ENCODE data around the gene DOCK4.

DOCK4 gene

GRCh38 chr7:111765751-111766643, 440.2 kb downstream of the DOCK4 start:
- DNase-seq (ENCODE audit: low read depth) = no peak

GRCh38 chr7:111763221-111763801, 442.9 kb downstream of the DOCK4 start:
- no peak for DNase-seq (ENCODE audit: low read depth)

DNA sequence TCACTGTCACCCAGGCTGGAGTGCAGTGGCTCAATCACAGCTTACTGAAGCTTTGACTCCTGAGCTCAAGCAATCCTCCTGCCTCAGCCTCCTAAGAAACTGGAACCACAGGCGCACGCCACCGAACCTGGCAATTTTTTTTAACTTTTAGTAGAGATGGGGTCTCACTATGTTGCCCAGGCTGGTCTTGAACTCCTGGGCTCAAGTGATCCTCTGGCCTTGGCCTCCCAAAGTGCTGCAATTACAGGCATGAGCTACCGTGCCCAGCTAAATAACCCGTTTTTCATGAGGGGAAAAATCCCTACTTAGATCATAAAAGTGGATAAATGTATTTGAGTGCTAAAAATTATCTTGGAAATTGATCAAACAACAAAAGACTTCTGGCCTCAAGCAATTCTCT, 443.4 kb downstream of the DOCK4 start:
- no peak for DNase-seq (ENCODE audit: low read depth)

DNA sequence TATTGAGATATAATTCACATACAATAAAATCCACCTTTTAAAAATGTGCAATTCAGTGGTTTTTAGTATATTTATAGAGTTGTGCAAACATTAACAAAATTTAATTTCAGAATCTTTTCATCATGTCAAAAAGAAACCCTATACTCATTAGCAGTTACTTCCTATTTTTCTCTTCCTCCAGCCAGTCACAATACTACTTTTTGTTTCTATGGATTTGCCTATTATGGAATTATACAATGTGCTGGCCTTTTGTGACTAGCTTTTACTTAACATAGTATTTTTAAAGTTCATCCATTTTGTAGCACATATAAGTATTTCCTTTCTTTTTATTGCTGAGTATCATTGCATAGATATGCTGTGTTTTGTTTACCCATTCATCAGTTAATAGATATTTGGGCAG, 444.0 kb downstream of the DOCK4 start:
- DNase-seq (ENCODE audit: low read depth) = no peak

DNA sequence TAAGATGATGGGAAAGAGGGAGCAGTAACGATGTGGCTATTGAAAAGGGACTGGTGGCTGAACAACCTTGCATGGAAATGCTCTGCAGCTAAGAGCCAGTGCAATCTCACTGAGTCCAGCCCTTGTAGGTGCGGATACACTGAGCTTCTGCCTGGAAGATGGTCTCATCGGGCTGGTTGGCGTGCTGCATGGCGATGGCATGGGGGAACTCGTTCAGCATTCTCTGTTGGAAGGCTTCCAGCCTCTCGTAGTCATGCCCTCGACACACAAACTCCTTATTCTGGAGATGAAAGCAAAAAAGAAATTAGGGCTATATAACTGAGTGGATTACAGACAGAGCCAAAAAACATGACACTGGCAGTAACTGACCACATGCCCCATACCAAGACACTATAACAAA, 446.2 kb downstream of the DOCK4 start:
- DNase-seq (ENCODE audit: low read depth) = no peak

GRCh38 chr7:111758332-111758731, 447.9 kb downstream of the DOCK4 start:
- DNase-seq (ENCODE audit: low read depth) = no peak

DNA sequence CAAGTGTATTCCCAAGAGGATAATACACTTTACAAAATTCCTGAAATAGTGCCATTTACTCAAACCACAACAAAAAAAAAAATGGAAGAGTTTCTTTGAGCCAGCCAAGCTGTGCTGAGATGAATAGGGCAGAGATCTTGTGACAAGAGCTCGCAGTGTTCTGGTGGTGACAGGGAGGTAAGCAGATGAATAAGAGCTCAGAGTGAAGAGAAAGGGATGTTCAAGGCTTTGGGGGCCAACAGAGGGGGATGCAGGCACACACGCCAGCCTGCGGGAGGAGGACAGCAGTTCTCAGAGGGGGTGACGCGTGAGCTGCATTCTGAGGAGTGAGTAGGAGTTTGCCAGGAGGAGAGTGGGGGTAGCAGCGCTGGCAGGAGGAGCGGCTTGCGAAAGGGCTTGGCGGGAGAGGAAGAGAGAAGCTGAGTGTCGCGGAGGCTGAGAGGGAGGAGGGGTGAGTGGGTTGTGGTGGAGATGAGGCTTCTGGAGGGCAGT, 449.5 kb downstream of the DOCK4 start:
- no peak for DNase-seq (ENCODE audit: low read depth)

DNA sequence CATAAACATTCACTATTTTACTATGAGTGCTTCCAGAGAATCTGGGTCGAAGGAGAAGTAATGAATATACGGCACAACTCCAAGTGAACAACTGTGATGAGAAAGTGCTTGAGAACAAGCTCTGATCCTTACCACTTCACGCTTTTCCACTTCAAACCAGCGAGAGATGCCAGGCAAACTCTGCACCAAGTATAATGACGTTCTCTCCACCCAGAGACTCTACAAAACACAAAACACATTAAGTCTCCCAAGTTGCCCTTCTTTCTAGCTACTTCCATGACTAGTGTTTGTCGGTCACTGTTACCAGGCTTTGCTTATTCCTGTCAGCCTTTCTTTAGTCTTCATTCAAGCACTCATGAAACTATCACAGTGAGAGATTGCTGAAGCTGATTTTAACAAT, 450.8 kb downstream of the DOCK4 start:
- DNase-seq (ENCODE audit: low read depth) = no peak

DNA sequence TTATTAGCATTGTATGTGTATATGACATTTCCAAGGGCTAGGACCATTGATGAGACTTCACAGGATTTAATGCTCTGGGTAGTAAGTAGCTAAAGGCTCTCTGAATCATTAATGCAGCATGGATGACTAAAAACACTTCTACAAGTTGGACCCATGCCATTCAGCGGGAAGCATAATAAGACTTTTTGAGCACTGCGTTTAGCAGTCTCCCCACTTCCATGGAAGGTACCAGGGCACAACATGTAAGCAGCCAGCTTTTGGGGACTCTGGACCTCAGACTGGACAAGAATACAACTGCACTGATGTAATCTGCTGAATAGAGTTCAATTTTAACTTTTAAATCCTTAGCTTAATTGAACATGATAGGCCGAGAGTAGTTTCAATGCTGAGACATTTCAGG, 452.2 kb downstream of the DOCK4 start:
- no peak for DNase-seq (ENCODE audit: low read depth)

GRCh38 chr7:111752022-111752582, 454.1 kb downstream of the DOCK4 start:
- peak; percentile 32 for DNase-seq (ENCODE audit: low read depth)

DNA sequence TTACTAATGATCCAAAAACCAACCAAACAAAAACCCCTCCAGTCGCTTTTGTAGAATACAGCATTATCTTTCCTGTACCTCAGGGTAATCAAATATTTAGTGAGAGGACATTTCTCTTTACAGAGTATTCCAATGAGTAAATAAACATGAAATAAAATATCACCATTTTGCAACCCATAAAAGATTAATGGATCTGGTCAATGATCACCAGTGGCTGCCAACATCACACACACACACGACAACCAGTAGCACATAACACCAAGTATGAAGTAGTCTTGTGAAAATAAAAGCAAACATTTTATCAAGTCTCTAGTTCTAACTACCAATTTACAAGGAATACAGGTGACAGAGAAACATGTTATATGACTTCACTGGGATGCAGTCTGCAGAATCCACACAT, 455.3 kb downstream of the DOCK4 start:
- DNase-seq (ENCODE audit: low read depth) = no peak

GRCh38 chr7:111750228-111750627, 456.0 kb downstream of the DOCK4 start:
- no peak for DNase-seq (ENCODE audit: low read depth)

- no peak for DNase-seq (ENCODE audit: low read depth)
Observed at GRCh38 chr7:111749625-111750024, 456.6 kb downstream of the DOCK4 start.

- no peak for DNase-seq (ENCODE audit: low read depth)
Observed at GRCh38 chr7:111747718-111748117, 458.5 kb downstream of the DOCK4 start.

DNA sequence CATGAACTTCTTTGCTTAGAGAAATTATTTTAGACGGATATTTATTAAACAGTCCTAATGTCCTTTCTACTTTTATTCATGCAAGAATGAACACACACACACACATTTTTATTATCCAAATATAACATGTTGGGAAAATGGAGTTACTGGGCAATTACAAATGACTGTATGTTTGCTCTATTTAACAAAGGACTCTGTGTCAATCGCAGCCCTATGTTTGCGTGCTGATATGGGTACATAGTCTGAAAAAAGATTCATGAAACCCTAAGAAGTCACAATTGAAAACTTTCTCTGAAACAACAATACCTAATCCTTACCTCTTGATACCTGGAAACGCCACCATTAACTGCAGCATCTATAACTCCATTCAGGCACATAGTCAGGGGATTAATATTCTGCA, 459.2 kb downstream of the DOCK4 start:
- no peak for DNase-seq (ENCODE audit: low read depth)

GRCh38 chr7:111744501-111745155, 461.6 kb downstream of the DOCK4 start:
- no peak for DNase-seq (ENCODE audit: low read depth)

DNA sequence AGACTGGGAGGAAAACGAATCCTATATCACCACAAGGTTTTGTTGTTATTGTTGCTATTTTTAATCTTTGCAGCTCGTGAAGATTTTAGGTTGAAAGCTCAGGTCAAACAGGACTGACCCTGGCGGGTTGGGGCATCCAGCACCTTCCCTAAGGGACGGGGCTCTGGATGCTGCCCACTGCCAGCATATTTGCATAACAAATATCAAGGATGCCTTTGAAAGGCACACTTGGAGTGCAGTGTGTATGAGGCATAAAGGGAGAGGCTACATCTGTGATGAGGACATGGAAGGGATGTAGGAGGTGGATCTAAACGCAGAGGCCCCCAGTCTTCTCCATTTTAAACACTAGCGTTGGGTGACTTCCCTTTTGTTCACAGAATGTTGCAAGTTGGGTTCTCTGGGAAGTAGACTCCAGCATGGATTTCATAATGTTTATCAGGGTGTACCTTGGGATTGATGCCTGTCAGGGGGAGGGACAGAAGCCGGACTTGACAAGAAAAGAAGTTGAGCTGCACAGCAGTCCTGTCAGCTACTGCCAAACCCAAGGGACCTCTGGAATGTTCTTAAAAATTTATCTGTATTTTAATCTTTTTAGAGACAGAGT, 462.9 kb downstream of the DOCK4 start:
- no peak for DNase-seq (ENCODE audit: low read depth)

DNA sequence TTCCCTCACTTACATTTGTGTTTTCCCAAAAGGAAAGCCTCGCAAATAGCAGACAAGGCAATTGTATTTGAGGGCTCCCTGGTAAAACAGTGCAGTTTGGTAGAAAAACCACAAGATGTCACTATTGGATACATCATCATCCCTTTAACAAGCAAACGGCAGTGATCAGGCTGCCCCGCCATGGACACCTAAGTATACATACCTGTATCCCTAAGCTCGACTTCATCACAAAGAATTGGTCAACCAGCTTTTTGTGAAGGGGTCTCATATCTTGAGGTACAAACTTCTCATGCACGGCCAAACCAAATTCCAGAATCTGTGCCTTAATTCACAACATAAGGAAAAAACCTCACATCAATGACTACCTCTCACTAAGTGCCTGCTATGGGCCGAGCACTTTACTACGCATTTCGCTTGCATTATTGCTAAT, 464.4 kb downstream of the DOCK4 start:
- DNase-seq (ENCODE audit: low read depth) = peak; percentile 8

- no peak for DNase-seq (ENCODE audit: low read depth)
Observed at GRCh38 chr7:111740942-111741341, 465.3 kb downstream of the DOCK4 start.

DNA sequence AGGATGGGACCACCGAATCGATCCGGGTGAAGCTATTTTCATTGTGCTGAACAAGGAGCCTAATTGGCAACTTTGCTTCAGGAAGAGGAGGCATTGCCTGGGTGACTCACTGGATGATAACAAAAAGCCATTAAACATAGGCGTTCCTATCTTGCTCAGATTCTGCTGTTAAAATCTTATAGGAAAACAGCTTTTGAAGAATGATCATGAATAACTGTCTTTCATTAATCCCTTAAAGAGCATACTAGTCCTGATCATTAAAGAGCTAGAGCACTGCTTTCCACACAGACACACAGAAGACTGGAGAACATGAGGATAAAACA, 469.7 kb downstream of the DOCK4 start:
- no peak for DNase-seq (ENCODE audit: low read depth)

GRCh38 chr7:111735661-111736551, 470.3 kb downstream of the DOCK4 start:
- DNase-seq (ENCODE audit: low read depth) = peak; percentile 26
